GM21447 (cell line): ENCODE results near the gene ABCA2.

Experiments
- ATAC-seq: cut with Tn5 transposase; IDR thresholded peaks from one replicate; pipeline ENCODE4 v1.9.1; 2021; ENCODE audit not compliant: unreplicated experiment

The ABCA2 gene

DNA sequence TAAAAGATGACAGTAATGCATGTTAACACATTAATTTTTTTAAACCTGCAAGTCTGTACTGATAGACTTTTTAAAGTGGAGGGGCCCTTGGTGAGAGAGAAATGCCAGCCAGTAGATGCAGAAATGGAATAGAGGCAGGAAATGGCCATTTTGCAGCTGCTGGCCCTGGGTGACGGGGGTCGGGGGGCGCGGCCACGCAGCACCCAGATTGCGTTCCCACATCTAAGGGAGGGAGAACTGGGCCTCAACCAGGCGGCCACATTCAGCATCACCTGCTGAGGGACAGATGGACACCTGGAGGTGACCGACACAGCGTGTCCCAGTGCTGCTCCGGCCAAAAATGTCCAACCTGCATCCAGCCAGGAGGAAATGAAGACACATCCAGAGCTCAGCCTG, 25.4 kb downstream of the ABCA2 start:
- no peak for ATAC-seq

DNA sequence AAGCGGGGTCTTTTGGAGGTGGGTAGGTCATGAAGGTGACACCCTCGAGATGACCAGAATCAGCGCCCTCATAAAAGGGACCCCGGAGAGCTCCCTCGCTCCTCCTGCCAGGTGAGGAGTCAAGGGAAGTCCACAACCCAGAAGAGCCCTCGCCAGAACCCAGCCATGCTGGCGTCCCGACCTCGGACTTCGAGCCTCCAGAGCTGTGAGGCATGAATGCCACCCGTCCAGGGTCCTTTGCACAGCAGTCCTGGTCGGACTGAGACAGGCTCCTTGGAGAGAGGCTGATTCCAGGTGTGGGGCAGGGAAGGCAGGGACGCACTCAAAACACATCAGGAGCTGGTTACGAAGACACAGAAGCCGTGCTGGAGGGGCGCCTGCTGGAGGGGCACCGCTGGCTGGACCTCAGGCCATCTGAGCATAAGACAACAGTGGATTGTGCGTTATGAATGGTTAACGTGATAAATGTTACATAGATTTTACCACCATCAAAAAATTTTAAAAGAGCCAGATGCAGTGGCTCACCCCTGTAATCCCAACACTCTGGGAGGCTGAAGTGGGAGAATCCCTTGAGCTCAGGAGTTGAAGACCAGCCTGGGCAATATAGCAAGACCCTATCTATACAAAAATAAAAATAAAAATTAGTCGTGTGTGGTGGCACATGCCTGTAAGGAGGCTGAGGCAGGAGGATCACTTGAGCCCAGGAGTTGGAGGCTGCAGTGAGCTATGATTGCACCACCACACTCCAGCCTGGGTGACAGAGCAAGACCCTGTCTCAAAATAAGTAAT, 26.0 kb downstream of the ABCA2 start:
- no peak for ATAC-seq

GRCh38 chr9:137000177-137000930, 27.7 kb downstream of the ABCA2 start:
- no peak for ATAC-seq

- ATAC-seq, result no peak
Observed at GRCh38 chr9:136997830-136998234, 30.2 kb downstream of the ABCA2 start.

- no peak for ATAC-seq
Observed at GRCh38 chr9:136997371-136997770, 30.7 kb downstream of the ABCA2 start.

DNA sequence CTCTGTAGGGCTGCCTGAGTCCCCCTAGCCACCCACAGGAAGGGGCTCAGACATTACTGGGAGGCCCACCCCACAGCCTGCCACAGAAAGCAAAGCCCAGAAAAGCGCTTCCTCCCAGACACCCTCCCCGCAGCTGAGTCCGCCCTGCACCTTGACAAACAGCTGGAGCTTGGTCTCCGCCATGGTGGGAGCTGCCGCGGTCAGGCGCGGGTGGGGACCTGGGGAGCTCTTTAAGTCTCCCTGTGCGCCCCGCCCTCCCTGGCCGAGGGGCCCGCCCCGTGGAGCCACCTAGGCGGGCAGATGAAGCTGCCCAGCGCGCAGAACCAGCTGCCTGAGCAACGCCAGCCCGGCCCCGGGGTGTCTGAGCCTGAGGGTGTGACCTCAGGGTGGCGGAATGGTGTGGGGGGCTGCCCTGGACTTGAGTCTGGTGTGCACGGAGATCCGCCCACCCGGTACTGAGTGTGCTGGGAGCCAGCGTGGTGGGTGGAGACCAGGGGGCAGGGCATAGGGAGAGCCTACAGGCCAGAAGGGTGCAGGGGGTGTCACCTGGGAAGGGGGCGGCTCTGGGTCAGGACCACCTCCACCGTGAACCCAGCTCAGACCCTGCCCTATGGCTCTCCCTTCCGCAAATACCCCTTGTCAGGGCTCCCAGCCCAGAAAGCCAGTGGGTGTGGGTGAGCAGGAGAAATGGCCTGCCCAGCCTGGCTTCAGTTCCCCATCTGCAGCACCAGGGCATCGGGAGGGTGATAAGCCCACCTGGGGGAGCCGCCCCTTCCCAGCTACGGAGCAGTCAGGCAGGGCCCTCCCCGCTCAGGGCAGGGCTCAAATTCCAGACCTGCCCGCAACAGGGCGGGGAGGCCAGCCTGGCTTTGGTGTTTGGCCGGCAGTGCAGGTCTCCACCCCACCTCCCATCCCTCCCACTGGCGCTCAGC, 31.4 kb downstream of the ABCA2 start, which contains the start of gene CLIC3:
Gene CLIC3, minus strand, starts transcription at position 208 of the 932 bp plus-strand sequence. Its CDS starts 25 bp downstream, at position 183.
- no peak for ATAC-seq

GRCh38 chr9:136995772-136996311, 32.2 kb downstream of the ABCA2 start:
- ATAC-seq, result no peak

DNA sequence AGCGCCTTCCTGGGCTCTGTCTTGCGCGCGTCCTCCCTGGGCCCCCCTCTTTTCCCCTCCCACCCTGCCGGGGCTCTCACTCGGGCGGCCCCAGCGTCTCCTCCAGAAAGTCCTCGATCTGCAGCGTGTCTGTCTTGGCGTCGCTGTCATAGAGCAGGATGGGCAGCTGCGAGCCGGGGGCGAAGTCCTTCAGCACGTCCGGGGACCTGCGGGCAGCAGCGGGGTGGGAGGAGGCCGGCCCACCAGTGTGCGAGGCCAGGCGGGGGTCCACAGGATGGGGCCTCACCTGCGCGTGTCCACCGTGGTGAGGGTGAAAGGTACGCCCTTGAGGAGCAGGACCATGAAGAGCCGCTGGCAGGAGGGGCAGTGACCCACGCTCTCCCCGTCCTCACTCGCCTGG, 32.7 kb downstream of the ABCA2 start:
- no peak for ATAC-seq

DNA sequence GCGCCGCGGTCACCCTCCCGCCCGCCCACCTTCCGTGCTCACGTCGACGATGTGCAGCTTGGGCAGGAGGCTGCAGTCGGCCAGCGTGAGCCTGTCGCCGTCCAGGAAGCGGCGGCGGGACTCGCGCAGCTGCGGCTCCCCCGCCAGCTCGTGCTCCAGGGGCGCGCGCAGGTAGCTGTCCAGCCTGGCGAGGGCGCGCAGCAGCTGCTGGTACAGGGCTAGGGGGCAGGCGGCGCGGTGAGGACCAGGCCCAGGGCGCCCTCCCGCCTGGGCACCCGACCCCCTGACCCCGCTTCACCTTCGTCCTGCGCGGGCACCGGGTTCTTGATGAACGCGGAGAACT, 33.2 kb downstream of the ABCA2 start:
- no peak for ATAC-seq

- no peak for ATAC-seq
Observed at GRCh38 chr9:136994180-136994887, 33.7 kb downstream of the ABCA2 start.

GRCh38 chr9:136992819-136993369, 35.1 kb downstream of the ABCA2 start:
- ATAC-seq, result no peak

DNA sequence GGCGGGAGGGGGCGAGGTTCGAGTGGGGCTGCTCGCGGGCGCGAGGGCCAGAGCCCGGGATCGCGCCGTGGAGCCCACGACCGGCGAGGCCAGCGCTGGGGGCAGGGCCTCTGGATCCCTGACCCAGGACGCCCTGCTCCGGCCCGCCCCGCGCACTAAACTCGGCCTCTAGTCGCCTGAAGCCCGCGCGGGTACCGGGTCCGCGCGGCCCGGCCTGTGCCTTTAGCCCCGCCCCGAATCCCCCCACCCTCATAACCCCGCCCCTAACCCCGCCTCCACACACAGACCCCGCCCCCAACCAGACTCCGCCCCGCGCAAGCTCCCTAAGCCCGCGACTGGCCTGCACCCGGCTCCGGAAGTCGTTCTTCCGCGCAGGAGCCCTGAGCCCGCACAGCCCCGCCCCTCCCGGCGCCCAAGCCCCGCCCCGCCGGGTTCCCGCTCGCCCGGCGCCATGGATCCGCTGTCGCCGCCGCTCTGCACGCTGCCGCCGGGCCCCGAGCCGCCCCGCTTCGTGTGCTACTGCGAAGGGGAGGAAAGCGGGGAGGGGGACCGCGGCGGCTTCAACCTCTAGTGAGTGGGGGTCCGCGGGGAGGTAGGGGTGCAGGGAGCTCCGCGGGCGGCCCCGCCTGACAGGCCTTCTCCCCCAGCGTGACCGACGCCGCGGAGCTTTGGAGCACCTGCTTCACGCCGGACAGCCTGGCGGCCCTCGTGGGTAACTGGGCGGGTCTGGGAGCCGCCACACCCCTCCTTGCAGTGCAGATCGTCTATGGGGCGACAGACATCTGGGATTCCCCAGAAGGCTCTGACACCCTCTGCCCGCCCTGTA, 35.8 kb downstream of the ABCA2 start, which contains the start of gene PAXX:
Gene PAXX, plus strand, starts transcription at position 430 of the 826 bp plus-strand sequence. Its CDS starts 22 bp downstream, at position 452.
- peak; percentile 67 for ATAC-seq

DNA sequence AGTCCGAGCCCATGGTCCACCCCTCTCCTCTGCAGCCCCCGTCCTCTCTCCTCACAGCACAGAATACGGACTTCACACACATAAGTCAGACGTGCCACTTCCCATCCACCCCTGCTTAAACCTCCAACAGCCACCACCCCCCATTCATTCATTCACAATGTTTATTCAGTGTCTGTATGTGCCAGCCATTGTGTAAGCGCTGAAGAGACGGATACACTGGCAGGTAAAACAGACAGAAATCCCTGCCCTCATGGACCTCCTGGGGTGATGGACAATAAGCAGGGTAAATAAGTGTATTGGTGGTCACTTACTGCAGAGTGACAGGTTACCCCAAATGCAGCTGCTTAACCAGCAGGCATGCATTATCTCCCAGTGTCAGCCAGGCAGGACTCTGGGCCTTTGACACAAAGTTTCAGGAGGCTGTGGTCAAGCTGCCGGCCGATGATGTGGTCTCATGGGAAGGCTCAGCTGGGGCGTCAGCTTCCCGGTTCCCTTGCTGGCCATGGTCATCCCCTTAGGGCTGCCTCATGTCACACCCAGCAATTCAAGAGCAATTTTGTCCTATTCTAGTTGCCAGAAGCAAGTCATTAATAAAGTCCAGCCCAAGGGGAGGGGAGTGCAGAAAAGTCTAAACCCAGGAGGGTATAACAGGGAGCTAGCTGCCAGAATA, 37.7 kb downstream of the ABCA2 start:
- ATAC-seq, result no peak

- no peak for ATAC-seq
Observed at GRCh38 chr9:136988872-136989271, 39.2 kb downstream of the ABCA2 start.

DNA sequence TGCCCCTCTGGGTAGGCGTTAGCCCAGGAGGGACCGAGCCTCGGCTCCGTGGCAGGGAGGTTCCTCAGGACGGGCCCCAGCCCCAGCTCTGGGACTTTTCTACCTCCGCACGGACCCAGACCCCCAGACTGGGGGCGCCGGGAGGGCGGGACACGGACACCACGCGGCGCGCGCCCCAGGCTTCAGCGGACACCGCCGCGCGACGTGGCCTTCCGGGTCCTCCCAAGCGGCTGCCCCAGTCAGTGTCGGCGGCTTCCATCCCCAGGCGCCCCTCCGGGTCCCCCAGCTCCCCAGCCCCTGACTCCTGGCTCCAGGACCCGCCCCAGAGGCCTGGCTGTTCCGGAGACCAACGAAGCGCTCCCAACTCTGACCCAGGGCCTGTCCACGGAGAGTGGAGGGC, 42.2 kb downstream of the ABCA2 start:
- ATAC-seq, result no peak

DNA sequence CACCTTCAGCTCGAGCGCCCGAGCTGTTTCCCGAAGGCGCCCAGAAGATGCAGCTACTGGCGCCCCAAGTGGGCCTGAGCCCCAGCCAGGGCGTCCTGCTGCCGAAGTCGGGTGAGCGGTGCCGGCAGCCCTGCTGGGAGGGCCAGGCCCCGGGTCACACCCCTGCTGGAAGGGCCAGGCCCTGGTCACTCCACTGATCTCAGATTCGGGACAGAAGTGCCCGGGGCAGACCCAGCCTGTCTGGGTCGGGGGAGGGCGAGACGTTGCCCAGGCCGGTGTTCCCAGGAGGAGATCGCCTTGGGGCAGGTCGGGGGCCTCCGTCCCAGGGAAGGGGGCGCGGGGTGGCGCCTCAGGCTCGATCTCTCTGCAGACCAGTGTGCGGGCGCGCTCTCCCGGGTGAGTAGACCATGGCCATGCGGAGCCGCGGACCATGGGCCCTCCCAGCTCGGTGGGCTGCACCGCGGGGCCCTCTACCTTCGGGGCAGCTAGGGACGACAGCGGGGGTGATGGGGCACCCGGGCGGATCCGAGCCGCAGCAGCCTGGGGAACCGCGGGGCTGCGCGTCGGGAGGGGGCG, 42.9 kb downstream of the ABCA2 start:
- no peak for ATAC-seq

GRCh38 chr9:136984464-136985026, 43.5 kb downstream of the ABCA2 start:
- ATAC-seq, result no peak
